Inflammatory macrophage treated with lipopolysaccharide for 1 hour (primary cell): Measurements from ENCODE around the gene DDC.
"Not testable (repeated sequence)": the region's sequence is repeated elsewhere in the genome, so short reads cannot be mapped to it uniquely, and the experiment has no call there.

Experiments
- DNase-seq, 2 donors: peaks; one replicate each; pipeline ENCODE4 v3.0.0-alpha.2; 2020 to 2022

The DDC gene

DNA sequence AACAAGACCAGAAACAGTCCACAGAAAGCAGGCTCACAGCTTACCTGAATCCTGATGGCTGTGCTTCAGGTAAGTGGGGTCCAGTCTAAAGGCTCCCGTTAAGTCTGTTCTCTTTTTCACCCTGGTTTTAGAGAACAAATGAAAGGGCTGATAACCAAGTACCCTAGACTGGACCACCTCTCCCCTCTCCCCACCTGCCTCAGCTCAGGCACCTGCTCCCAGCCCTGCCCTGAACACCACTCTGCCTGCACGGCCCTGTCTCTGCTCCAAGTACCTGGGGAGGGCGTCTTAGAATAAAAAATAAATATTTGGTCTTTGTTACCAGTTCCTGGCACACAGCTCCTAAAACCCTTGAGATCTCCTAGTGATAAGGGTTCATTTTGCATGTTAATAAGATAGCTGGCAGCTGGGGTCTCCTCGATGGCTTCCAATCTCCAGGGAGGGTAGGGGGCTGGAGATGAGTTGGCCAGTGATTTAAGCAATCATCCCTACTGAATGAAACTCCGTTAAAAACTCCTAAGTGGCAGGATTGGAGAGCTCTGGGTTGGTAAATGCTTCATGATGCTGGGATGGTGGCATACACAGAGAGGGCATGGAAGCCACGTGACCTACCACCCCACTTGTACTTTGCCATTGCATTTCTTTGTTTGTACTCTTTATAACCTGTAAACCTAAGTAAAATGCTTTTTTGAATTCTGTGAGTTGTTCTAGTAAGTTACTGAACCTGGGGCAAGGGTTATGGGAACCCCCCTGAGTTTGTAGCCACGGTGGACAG, 85.3 kb downstream of the DDC start:
- no peak for DNase-seq

DNA sequence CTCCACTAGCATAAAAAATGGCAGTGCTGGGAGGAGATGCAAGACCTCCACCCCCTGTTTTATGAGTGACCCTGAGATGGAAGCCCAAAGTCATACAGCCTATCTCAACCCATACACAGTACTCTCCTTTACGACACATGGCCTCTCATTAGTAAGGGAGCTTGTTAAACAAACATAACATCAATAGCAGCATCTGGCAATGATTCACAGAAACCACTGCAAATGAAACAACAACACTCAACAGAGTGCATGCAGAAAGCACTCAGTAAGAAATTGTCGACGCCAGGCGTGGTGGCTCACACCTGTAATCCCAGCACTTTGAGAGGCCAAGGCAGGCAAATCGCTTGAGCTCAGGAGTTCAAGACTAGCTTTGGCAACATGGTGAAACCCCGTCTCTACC, 87.6 kb downstream of the DDC start:
- no peak for DNase-seq

DNA sequence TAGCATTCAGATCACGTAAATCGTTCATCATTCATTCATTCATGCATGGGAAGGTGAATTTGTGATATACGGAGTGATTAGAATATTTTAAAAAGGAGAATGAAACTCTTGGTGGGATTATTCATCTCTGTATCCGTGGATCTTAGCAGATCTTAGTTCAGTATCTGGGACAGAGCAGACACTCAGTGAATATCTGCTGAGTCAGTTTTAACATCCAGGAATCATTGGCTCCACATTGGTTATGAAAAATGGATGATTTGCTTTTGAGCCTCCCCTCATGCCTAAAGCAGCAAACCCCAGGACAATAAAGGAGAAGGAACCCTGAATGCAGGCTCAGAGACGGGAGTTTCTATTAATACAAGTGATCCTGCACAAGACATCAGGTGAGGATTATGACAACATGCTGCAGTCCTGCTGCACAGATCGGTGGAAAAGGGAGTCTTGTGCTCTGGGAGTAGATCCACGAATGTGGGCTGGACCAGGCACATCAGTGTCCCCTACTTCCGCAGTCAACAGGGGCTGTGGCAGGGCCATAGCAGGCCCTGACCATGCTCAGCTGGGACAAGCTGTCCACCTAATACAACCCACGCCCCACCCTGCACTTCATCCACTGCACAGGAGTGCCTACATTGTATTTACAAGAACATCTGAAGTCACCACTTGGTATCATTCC, 88.1 kb downstream of the DDC start:
- no peak for DNase-seq

DNA sequence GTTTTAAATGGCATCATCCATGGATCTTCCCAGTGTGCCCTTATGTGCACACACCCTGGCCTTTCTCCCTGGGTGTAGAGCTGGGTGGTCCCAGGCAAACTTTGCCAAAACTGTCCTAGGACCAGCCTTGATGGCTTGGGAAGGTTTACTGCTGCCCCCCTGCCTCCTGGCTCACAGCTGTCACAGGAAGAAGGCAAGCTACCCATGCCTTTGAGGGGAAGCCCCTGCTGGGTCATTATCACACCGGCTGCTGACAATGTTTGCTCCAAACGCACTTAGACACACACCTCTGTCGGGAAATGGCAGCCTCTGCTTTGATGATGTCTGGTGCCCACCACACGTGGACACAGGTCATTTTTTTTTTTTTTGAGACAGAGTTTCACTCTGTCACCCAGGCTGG, 89.9 kb downstream of the DDC start:
- DNase-seq, result no peak

DNA sequence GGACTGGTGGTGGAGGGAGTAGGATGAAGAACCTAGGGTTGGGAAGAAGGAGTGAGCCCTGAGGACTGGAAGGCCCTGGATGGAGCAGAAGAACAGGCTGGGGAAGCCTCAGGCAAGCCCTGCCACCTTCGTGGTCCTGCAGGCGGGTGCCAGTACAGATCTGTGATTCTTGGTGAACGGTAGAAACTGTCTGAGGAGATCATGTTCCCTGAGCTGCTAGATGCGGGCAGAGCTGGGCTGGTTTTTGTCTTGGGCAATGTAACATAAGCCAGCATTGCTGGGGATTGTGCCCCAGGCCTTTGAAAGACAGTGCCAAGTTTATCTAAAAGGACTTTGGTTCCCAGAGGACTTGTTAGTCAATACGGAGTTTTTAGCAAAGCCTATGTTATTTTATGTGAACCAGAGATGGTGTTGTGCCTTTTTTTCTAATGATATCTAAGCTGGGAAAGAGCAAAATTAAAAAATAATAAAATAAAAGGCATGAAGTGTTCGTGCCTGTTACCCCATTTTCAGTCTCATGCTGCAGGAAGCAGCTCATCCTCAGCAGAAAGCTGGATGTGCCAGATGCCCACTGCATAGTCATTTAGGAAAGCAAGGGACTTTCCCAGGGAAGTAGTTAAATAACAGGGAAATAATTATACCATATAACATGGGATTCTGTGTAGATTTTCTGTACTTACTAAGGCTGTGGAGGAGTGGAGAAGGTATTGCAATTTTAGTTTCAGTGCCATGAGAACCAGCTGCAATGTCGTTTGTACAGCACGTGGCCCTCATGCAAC, 90.6 kb downstream of the DDC start:
- peak in 1 of 2 donors; percentile 43 for DNase-seq

DNA sequence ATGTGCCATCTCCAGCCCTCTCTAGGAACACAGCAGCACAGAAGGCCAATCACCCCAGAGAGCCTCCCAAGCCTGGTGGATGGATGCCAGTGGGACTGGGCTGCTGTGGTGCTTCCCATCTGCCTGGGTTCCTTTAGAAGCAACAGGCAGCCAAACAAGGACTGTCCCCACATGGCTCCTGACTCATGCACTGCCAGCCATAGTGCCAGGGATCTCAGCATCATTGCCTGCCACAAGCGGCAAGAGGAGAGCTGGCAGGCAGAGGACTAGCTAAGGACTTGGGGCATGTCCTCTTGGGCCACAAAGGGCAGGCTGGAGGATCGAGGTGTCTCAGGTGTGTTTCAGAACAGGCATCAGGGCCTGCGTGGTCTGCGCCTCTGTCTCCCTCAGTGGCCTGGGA, 91.7 kb downstream of the DDC start:
- DNase-seq, result no peak

DNA sequence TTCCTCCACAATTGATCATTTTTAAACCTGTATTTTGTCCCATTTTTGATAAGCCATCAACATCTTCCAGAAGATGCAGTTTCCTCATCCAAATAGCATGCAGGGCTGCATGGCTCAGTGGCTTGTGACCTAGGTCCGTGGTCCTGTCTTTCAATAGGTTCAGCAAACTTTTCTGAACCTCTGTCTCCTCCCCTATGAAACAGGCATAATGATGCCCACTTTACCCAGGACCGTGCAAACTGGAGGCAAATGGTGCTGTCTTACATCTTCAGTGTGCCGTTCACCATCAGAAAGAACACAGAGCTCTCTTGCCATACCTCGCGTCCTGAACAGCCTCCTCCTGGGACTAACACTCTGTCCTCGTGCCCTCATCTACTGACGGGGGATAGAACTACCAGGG, 92.8 kb downstream of the DDC start:
- DNase-seq, result no peak

DNA sequence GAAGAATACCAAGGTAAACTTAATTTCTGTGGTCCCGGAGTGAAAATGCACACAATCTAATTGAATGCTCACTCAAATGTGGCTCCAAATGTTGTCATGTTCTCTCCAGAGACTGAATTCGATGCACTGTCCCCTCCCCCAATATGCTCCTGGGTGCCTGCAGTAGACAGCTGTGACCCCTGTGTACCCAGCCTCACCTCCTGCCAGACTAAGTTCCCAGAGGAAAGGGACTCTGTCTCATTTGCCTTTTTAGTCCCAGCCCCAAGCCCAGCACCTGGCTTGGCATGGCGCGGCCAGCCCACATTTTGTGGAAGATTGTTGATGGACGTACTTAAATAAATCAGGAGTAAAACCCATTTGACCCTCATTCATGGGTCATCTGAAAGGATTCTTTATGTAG, 93.2 kb downstream of the DDC start:
- DNase-seq, result no peak

DNA sequence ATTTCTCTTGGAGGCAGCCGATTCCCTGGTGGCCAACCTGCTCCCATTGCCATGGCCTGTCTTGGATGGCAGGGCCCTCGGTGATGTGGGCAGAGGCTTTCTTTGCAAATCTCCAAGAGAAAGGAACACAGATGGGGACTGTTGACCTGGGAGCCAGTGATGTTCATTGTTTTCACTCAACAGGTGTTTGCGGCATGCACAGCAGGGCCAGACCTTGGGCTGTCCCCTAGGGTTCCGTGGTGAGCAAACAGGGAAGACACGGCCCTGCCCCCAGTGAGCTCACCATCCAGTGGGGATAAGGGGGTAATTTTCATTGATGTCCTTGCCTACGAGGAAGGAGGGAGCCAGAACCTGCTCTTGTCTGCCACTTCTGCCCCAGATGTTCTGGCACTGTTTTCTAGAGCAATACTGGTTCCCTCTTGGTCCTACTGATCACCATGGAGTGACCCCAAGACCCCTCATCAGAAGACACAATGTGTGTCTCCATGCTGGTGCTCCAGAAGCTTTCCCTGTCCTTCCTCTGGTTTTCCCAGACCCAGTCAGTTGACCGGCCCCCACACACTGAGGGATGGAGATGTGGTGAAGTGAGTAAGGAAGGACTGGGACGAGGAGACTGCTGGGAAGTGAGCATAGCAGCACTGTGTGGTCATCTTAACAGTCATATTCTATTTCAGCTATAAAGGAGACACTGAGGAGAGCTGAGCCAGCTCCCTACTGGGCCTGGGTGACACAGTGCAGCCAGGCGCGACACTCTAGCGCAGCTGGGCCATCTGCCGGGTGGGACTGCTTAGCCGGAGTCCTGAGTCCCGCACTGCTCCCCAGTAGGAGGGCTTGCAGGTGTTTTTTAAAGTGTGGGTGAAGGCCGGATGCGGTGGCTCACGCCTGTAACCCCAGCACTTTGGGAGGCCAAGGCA, 94.7 kb downstream of the DDC start:
- DNase-seq, result no peak

DNA sequence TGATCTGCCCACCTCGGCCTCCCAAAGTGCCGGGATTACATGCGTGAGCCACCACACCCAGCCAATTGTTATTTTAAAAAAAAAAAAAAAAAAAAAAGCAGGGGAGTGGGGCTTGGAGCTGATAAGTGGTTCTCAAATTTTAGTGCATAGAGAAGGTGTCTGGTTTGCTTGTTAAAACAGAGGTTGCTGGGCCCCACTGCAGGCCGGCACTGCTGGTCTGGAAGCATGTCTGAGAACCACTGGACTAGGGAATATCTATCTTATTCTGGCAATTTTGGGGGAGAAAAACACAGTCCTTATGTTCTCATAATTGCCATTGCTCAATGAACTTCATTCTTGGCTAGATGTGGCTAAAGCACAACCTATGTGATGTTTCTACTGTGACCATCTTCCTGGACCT, 96.0 kb downstream of the DDC start:
- DNase-seq, result no peak

DNA sequence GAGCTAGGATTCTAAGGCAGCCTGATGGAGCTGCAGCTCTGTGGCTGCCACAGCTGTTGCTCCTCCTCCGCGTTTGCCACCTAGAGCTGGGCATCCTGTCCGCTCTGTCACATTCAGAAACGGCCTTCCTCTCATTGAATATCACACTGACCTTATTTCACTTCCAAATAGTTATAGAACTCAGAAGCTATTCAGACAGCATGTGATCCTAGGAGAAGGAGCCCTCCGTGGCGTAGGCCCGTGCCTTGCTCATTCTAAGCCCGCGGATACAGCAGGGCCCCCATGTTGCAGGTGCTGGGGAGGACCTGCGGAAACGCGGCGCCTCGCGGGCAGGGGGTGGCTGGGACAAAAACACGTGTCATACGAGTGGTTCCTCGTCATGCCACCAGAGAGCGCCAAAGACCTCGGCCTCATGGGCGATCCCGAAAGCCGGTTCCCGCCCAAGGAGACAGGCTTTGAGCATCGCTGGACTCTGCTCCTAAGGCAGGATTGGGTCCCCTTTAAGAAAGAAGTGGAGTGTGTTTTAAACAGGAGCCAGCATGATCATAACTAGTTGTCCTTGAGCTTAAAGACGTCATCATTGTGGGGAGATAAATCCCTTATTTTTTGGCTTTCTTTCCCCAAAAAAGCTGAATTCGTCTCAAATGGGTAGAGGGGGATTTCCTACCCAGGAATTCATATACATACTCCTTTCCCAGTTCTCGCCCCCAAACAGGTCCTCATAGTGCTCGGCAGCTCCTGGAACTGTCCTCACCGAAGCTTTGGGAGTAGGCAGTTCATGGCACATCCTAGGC, 97.2 kb downstream of the DDC start:
- DNase-seq, result peak; percentile 31 to 78

DNA sequence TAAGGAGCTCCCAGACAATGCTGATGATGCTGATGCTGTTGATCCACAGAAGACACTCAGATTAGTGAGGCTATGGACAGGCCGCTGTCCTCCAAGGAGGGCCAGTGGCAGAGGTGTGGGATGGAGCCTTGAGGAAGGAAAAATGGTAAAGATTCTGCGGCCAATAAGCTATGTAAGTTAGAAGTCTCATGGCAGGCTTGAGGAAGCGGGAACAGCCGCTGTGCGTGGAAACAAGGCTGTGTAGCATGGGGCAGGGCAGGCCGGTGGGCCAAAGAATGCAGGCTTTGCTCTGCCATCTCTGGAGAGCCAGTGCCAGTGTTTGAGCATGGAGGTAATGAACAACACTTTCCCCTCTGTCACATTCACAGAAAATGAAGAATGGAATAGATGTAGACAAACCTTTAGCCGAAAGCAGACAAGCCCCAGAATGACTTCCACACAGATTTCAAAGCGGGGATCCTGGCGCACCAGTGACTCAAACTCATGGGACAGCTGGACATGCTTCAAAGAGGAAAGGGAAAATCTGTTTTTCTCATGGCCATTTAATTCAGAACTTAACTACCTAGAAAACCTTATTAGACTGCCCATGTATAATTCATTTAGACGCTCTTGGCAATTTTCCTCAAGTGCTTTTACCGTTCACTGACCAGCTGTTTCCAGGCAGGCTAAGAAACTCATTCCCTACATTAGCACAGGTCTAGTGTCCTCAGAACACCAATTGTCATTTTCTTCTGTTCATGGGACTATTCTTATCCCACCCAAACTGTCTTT, 98.2 kb downstream of the DDC start:
- DNase-seq, result no peak

DNA sequence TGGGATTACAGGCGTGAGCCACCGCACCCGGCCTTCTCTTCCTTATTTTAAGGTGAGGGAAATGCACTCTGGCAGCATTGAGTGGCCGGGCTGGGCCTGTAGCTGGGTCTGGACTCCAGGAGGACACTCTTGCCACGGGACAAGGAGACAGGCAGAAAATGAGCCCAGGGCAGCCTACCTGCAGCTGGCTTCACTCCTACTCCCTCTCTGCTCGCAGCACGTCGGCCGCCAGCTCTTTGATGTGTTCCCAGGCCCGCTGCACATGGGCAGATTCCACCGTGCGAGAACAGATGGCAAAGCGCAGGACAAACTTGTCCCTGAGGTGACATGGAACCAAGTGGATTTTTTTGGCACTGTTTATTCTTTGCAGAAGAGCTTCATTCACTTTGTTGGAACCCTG, 102.2 kb downstream of the DDC start:
- no peak for DNase-seq

DNA sequence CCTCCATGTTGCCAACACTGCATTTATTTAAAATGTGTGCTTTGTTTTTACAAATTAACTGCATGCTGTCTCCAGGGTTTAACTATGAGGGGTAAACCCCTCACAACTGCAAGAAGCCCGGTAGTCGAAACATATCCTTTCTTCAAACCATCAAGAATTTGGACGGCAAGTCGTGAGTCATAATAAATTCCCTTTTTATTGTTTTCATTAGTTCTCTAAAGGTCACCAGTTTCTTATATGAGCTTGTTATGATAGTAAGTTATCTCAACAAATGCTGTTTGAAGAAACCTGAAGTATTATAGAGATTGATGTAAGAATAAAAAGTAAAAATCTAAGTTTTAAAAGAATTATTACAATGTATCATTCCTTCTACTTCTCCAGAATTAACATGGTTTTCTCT, 102.8 kb downstream of the DDC start:
- no peak for DNase-seq

DNA sequence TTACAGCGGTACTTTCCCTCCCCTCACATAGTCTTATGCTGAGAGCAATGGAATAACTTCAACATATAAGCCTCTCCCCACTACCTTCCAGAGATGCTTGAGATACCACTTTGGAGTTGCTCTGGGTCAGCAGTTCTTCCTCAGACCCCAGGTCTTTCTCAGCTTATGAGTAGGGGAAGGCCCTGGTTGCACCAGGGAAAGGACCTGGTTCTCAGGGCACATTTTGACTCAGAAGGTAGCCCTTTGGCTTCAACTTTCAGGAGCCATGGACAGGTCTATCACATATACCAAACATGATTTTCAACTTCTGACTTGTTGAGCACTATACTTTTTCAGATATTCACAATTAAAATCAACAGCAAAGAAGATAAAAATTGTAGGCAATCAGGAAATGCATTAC, 103.5 kb downstream of the DDC start:
- DNase-seq, result no peak

DNA sequence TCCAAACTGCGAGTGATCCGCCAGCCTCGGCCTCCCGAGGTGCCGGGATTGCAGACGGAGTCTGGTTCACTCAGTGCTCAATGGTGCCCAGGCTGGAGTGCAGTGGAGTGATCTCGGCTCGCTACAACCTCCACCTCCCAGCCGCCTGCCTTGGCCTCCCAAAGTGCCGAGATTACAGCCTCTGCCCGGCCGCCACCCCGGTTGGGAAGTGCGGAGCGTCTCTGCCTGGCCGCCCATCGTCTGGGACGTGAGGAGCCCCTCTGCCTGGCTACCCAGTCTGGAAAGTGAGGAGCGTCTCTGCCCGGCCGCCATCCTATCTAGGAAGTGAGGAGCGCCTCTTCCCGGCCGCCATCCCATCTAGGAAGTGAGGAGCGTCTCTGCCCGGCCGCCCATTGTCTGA, 106.0 kb downstream of the DDC start:
- DNase-seq, result not testable (repeated sequence)

DNA sequence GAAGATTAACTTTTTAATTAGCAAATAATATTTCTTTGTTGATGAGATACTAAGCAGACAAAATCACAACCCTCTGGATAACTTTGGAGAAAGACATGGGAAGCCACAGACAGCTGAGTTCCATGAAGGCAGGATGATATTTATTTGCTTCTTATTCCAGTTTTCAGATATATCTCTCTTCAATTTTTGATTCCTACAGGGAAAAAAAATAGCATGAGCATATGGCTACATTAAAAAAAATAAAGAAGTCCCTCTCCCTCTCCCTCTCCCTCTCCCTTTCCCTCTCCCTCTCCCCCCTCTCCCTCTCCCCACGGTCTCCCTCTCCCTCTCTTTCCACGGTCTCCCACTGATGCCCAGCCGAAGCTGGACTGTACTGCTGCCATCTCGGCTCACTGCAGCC, 106.6 kb downstream of the DDC start:
- not testable (repeated sequence) for DNase-seq

DNA sequence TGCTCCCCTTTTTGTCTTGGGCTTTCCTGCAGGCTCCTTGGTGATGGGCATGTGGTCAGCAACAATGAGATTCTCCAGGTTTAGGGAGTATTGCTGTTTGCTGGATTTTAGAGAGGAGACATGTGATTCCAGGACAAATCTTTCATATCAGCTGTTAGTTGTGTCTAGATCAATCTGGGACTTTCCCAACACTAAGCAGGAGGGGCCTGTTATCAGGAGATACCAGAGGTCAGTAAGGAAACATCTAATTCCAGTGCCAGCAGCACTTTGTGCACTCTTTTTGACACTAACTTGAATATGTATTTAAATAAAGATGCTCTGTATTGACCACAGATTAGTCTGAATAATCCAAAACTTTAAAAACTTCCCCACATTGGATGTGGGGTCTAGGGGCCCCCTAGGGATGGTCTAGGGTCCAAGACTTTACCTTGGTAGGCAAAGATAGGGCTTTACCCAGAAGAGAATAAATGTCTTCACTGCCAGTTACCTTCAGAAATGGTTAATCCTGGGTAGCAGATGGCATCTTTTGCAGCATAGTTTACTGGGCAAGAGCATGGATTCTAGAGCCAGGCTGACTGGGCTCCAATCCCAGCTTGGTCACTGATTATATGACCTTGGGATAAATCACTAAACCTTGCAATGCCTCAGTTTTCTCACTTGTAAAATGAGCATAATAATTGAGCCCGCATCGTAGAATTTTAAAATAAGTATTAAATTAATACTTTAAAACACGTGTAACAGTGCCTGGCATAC, 108.7 kb downstream of the DDC start:
- DNase-seq, result no peak

DNA sequence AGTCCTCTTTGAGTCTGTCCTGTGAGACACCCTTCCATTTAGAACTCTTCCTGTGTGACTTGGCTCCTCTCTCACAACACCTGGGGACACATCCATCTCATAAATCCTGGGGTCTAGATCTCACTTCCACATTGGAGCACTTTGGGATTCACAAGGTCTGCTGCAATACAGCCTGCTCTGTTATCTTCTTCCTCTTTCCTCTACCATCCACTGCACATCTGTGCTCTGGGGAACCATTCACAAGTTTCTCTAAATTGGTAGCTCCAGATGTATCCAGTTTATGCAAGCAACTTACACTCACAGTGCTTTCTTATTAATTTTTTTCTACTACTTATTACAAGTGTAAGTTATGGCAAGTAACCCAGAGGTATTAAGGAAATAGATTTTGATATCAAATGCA, 109.5 kb downstream of the DDC start:
- DNase-seq, result no peak

DNA sequence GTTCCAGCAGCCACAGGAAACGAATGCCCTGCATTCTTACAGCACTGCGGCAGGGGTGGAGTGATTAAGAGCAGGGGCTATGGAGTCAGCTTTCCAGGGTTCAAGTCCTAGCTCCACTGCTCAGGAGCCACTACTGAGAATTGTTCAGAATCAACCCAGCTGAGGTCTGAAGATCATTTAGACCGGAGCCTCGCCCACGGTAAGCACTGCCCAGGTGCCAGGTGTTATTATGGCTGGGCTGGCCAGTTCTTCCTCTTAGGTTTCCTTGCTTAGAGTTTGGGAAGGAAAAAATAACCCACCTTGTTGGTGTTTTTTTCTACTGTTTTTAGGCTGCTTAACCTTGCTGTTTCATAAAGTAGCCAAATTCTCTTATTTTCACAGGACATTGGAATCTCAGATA, 110.2 kb downstream of the DDC start:
- DNase-seq, result no peak
